H1 (cell line): Measurements from ENCODE around the gene BRSK2. TPM values are rescaled to one million over a fixed set of nuclear protein-coding genes. Genes with fewer than 3 reads are reported as not detected.
A peak's percentile ranks its signal among the peaks of the same experiment; 100 is the strongest.

ENCODE experiments used
- CTCF ChIA-PET: fragments of 300-600 bp; sonication (Branson Sonifier 250); formaldehyde crosslinking; loops from one replicate; lab custom pipeline; 2021; ENCODE audit not compliant: partially characterized antibody; lab: Charles Lee
- POLR2A ChIA-PET: fragments of 300-600 bp; sonication (Branson Sonifier 250); formaldehyde crosslinking; loops from one replicate; lab custom pipeline; 2021; ENCODE audit warnings: inconsistent platforms; ENCODE audit not compliant: partially characterized antibody; lab: Charles Lee
- DNase-seq, 2 experiments: peaks; one replicate each; pipeline versions ENCODE4 v3.0.0 to v3.0.0-alpha.2; 2010 to 2022; ENCODE audit warnings: low spot score in 2 of 2, low read depth in 1 of 2, mixed read lengths in 1 of 2
- FAIRE-seq: peaks from 2 replicates; lab custom pipeline; 2011; peaks lifted over from hg19 to GRCh38; lab: Jason Lieb, UNC
- H2AFZ ChIP-seq: 2 replicates; pipeline ENCODE4 v1.8.1; 2012; ENCODE audit warnings: low read length, inconsistent platforms
- H2AK5ac ChIP-seq: 2 replicates; pipeline ENCODE4 v1.6.1; 2013; ENCODE audit warnings: low read depth, low read length
- H2BK120ac ChIP-seq: replicated peaks from 2 replicates; pipeline ENCODE3; 2013; ENCODE audit warnings: low read depth, low read length, inconsistent platforms
- H2BK12ac ChIP-seq: 2 replicates; pipeline ENCODE4 v1.6.1; 2013; ENCODE audit warnings: low read depth, low read length
- H2BK15ac ChIP-seq: 2 replicates; pipeline ENCODE4 v1.6.1; 2013; ENCODE audit warnings: low read length
- H2BK20ac ChIP-seq: 2 replicates; pipeline ENCODE4 v1.6.1; 2013; ENCODE audit warnings: low read length
- H2BK5ac ChIP-seq: 2 replicates; pipeline ENCODE4 v1.6.1; 2013; ENCODE audit warnings: low read depth, low read length
- H3K14ac ChIP-seq: 2 replicates; pipeline ENCODE4 v1.6.1; 2013; ENCODE audit warnings: inconsistent platforms; ENCODE audit not compliant: insufficient read length
- H3K18ac ChIP-seq: 2 replicates; pipeline ENCODE4 v1.6.1; 2013; ENCODE audit warnings: low read length; ENCODE audit errors: extremely low read depth
- H3K23ac ChIP-seq: 2 replicates; pipeline ENCODE4 v1.6.1; 2013; ENCODE audit warnings: inconsistent platforms; ENCODE audit not compliant: insufficient read length
- H3K23me2 ChIP-seq: 2 replicates; pipeline ENCODE4 v1.6.1; 2013; ENCODE audit warnings: low read depth, low read length
- H3K27ac ChIP-seq: 2 replicates; pipeline ENCODE4 v1.6.1; 2011; ENCODE audit warnings: low read depth, low read length, inconsistent platforms
- H3K27me3 ChIP-seq, 4 experiments: replicated peaks in 1 of 4; 1 replicate in 1 of 4; 2 replicates in 3 of 4; pipeline versions ENCODE4 v1.6.1 to v1.8.1; 2011 to 2013; ENCODE audit warnings: low read length in 3 of 4, mild to moderate bottlenecking in 3 of 4, inconsistent platforms in 2 of 4, mixed read lengths in 2 of 4, moderate library complexity in 1 of 4; ENCODE audit not compliant: control insufficient read depth in 3 of 4, insufficient read depth in 3 of 4; ENCODE audit errors: extremely low read depth in 1 of 4
- H3K36me3 ChIP-seq, 4 experiments: 2 replicates each; pipeline versions ENCODE4 v1.6.1 to v1.8.1; 2011 to 2013; ENCODE audit warnings: mild to moderate bottlenecking in 4 of 4, low read length in 3 of 4, moderate library complexity in 2 of 4, control low read depth in 1 of 4, inconsistent platforms in 1 of 4; ENCODE audit not compliant: insufficient read depth in 4 of 4, control insufficient read depth in 2 of 4
- H3K4ac ChIP-seq: replicated peaks from 2 replicates; pipeline ENCODE3; 2013; ENCODE audit warnings: low read length, low read depth, mixed read lengths, inconsistent platforms; ENCODE audit not compliant: insufficient read length
- H3K4me1 ChIP-seq, 4 experiments: replicated peaks in 1 of 4; 1 replicate in 1 of 4; 2 replicates in 3 of 4; pipeline versions ENCODE4 v1.6.1 to v1.8.1; 2011 to 2013; ENCODE audit warnings: low read length in 3 of 4, inconsistent platforms in 2 of 4, mixed read lengths in 1 of 4; ENCODE audit not compliant: insufficient read depth in 4 of 4, control insufficient read depth in 3 of 4
- H3K4me2 ChIP-seq, 2 experiments: 2 replicates each; pipeline versions ENCODE4 v1.6.1 to v1.8.1; 2011 to 2013; ENCODE audit warnings: low read depth in 2 of 2, low read length in 2 of 2, control low read depth in 1 of 2, inconsistent platforms in 1 of 2, mild to moderate bottlenecking in 1 of 2; ENCODE audit not compliant: insufficient read depth in 1 of 2
- H3K4me3 ChIP-seq, 4 experiments: fragments of 200-600, 300-600 bp in 1 of 4; sonication (generic), shearing (Covaris generic), sonication (Bioruptor Twin) in 1 of 4; 2 replicates each; pipeline versions ENCODE4 v1.5.1 to v1.8.1; 2011 to 2016; ENCODE audit warnings: low read length in 4 of 4, low read depth in 3 of 4, control low read depth in 2 of 4, inconsistent platforms in 2 of 4, mild to moderate bottlenecking in 2 of 4, mixed read lengths in 1 of 4, moderate library complexity in 1 of 4; ENCODE audit not compliant: insufficient read depth in 2 of 4; ENCODE audit errors: extremely low read depth in 1 of 4
- H3K56ac ChIP-seq: replicated peaks from 2 replicates; pipeline ENCODE3; 2013; ENCODE audit warnings: low read depth, mild to moderate bottlenecking, mixed read lengths, low read length, inconsistent platforms; ENCODE audit not compliant: insufficient read length
- H3K79me1 ChIP-seq: 2 replicates; pipeline ENCODE4 v1.6.1; 2013; ENCODE audit warnings: low read depth, low read length, control low read depth
- H3K79me2 ChIP-seq, 2 experiments: 2 replicates each; pipeline versions ENCODE4 v1.6.1 to v1.8.1; 2012 to 2013; ENCODE audit warnings: low read length in 2 of 2, mild to moderate bottlenecking in 2 of 2, inconsistent platforms in 1 of 2; ENCODE audit not compliant: insufficient read depth in 2 of 2, control insufficient read depth in 1 of 2
- H3K9ac ChIP-seq, 4 experiments: replicated peaks in 1 of 4; 1 replicate in 1 of 4; 2 replicates in 3 of 4; pipeline versions ENCODE4 v1.6.1 to v1.8.1; 2011 to 2013; ENCODE audit warnings: low read depth in 3 of 4, low read length in 3 of 4, control low read depth in 2 of 4, mild to moderate bottlenecking in 2 of 4, moderate library complexity in 2 of 4, inconsistent platforms in 1 of 4; ENCODE audit errors: extremely low read depth in 1 of 4
- H3K9me3 ChIP-seq, 2 experiments: 2 replicates each; pipeline versions ENCODE4 v1.6.1 to v1.8.1; 2012 to 2013; ENCODE audit warnings: mild to moderate bottlenecking in 2 of 2, moderate library complexity in 2 of 2, control low read depth in 1 of 2, inconsistent platforms in 1 of 2, low read depth in 1 of 2, low read length in 1 of 2, mixed read lengths in 1 of 2; ENCODE audit not compliant: insufficient read depth in 2 of 2
- H4K20me1 ChIP-seq, 2 experiments: replicated peaks in 1 of 2; 2 replicates each; pipeline versions ENCODE3 to v1.8.1; 2011 to 2013; ENCODE audit warnings: inconsistent platforms in 2 of 2, low read length in 2 of 2, mild to moderate bottlenecking in 1 of 2; ENCODE audit not compliant: insufficient read depth in 2 of 2, control insufficient read depth in 1 of 2
- H4K5ac ChIP-seq: 2 replicates; pipeline ENCODE4 v1.6.1; 2013; ENCODE audit warnings: low read length, low read depth, mixed read lengths, inconsistent platforms; ENCODE audit not compliant: insufficient read length
- H4K8ac ChIP-seq: 2 replicates; pipeline ENCODE4 v1.8.0; 2013; ENCODE audit warnings: mild to moderate bottlenecking, moderate library complexity, low read length, inconsistent platforms; ENCODE audit not compliant: insufficient read depth; ENCODE audit errors: extremely low read depth
- H4K91ac ChIP-seq: replicated peaks from 2 replicates; pipeline ENCODE3; 2013; ENCODE audit warnings: low read length, mixed read lengths, inconsistent platforms; ENCODE audit not compliant: insufficient read length
- ASH2L ChIP-seq: fragments of 200-600, 300-600 bp; sonication (generic); IDR thresholded peaks from one replicate; pipeline ENCODE4 v1.7.1; 2017; ENCODE audit warnings: low read length
- BCL11A ChIP-seq, 2 experiments: IDR thresholded peaks; one replicate each; pipeline ENCODE4 v1.6.1; 2011; ENCODE audit warnings: low read depth in 2 of 2, low read length in 2 of 2, mild to moderate bottlenecking in 2 of 2
- BRCA1 ChIP-seq: IDR thresholded peaks from 2 replicates; pipeline ENCODE4 v1.6.1; 2012; ENCODE audit warnings: low read depth, low read length, improper control_type of control experiment
- CHD1 ChIP-seq: IDR thresholded peaks from 2 replicates; pipeline ENCODE4 v1.6.1; 2012; ENCODE audit warnings: low read depth, low read length, improper control_type of control experiment
- CTBP2 ChIP-seq: IDR thresholded peaks from 2 replicates; pipeline ENCODE4 v1.7.0; 2011; ENCODE audit warnings: borderline replicate concordance, mild to moderate bottlenecking, moderate library complexity, mixed read lengths, low read length; ENCODE audit not compliant: insufficient read depth, insufficient read length
- GABPA ChIP-seq: IDR thresholded peaks from 2 replicates; pipeline ENCODE4 v1.6.1; 2011; ENCODE audit warnings: mild to moderate bottlenecking, low read length, moderate library complexity, borderline replicate concordance; ENCODE audit not compliant: insufficient read depth
- JUN ChIP-seq: IDR thresholded peaks from 2 replicates; pipeline ENCODE4 v1.6.1; 2011; ENCODE audit warnings: low read depth, mild to moderate bottlenecking, improper control_type of control experiment, low read length
- KDM5A ChIP-seq: fragments of 200-600 bp; IDR thresholded peaks from 2 replicates; pipeline ENCODE4 v1.7.1; 2012; ENCODE audit warnings: mild to moderate bottlenecking, low read length, inconsistent platforms, mixed read lengths
- NANOG ChIP-seq: IDR thresholded peaks from 2 replicates; pipeline ENCODE4 v1.6.1; 2011; ENCODE audit warnings: low read length, low read depth, mild to moderate bottlenecking, inconsistent platforms; ENCODE audit not compliant: insufficient read depth, poor library complexity, severe bottlenecking
- TCF12 ChIP-seq: IDR thresholded peaks from 2 replicates; pipeline ENCODE4 v1.6.1; 2011; ENCODE audit warnings: low read depth, mild to moderate bottlenecking, low read length
- TEAD4 ChIP-seq: IDR thresholded peaks from 2 replicates; pipeline ENCODE4 v1.6.1; 2012; ENCODE audit warnings: low read depth, low read length, inconsistent platforms, mixed read lengths
- WGBS, 2 experiments: shearing (Covaris generic) in 1 of 2; methylation state at CpG; one replicate each; pipeline versions ENCODE4 v1.1.6 to v1.1.7; 2013 to 2015; ENCODE audit warnings: low lambda C conversion rate in 2 of 2, mixed read lengths in 2 of 2, inconsistent platforms in 1 of 2, low coverage in 1 of 2, missing lambda C conversion rate in 1 of 2; ENCODE audit not compliant: insufficient replicate concordance in 2 of 2, insufficient coverage in 1 of 2, insufficient read length in 1 of 2; ENCODE audit errors: extremely low coverage in 1 of 2, missing lambda C conversion rate in 1 of 2; 5-methylcytosine and 5-hydroxymethylcytosine counted together
- polyA plus RNA-seq, 7 experiments: library from polyadenylated mRNA; depleted of rRNA in 3 of 7; stranded (reverse) in 5 of 7; unstranded in 2 of 7; fragments of >200 nt in 5 of 7; fragments of 200-250 nt in 2 of 7; gene quantifications; 1 replicate in 5 of 7; 2 replicates in 1 of 7; 4 replicates in 1 of 7; pipeline versions ENCODE4 v1.2.1 to v1.2.3, GENCODE V29; 2011 to 2013; ENCODE audit warnings: missing spikeins in 2 of 7, mixed read lengths in 2 of 7
- total RNA-seq: library from RNA; stranded (reverse); fragmentation: NEBNext Ultra II Directional; extraction: Animal tissue kit (Norgen Biotek cat#: 25700); gene quantifications from 2 replicates; pipeline ENCODE4 v1.2.1, GENCODE V29; 2021
- TF ChIP-seq, protein P1 (sequence below): IDR thresholded peaks from 2 replicates; pipeline ENCODE4 v1.6.1; 2011; ENCODE audit warnings: low read depth, mild to moderate bottlenecking, low read length; ENCODE audit not compliant: insufficient read depth

Gene BRSK2
- total and polyA plus RNA-seq, 2 of the 8 experiments (the other 6 are each of a cell fraction or from before 2014, with no cell fraction given): 17.3 to 27.1 TPM

- H4K8ac ChIP-seq: no peak overlapping the region; the same call in none of the 2 replicates
- H4K5ac ChIP-seq: peak overlapping the region; percentile 33
- no peak overlapping the region for H3K9ac ChIP-seq
- H3K79me2 ChIP-seq: peaks cover 0 to 6% of the 10 kb centered on the region in 2 experiments; a peak in 1 of 4 replicates
- no peak overlapping the region for H3K18ac ChIP-seq
- H2BK5ac ChIP-seq: no peak overlapping the region; the same call in 1 of the 2 replicates
- H3K36me3 ChIP-seq: no peaks in the 10 kb centered on the region
- no peak overlapping the region for H3K23ac ChIP-seq
- DNase-seq (peak in 1 of 2 experiments; percentile 74), FAIRE-seq (no peak)
- no peak overlapping the region for H3K4ac ChIP-seq
- H2AK5ac ChIP-seq: no peak overlapping the region
- H3K23me2 ChIP-seq: no peaks in the 10 kb centered on the region
- ChIA-PET POLR2A (interaction anchor here (1.5 kb wide), 1 partner anchor 21 kb away, joined by 4 read pairs; no protein-coding TSS in a partner anchor), CTCF (interaction anchor here (1.1 to 2.0 kb wide), 3 partner anchors 9 to 257 kb away, joined by 3 to 6 read pairs (median 3); no protein-coding TSS in a partner anchor)
- no peak overlapping the region for H2AFZ ChIP-seq
- no peak overlapping the region for H3K27ac ChIP-seq
- peak overlapping the region; percentile 7 to 51; a peak in 2 of 4 replicates for H3K4me2 ChIP-seq
- no peaks in the 10 kb centered on the region for H3K27me3 ChIP-seq
- 76% methylated on average over 9 of the region's 13 CpGs; no CpG with 5 or more reads in 1 of the 2 experiments for WGBS, 2 experiments
- H2BK12ac ChIP-seq: no peak overlapping the region
- no peak overlapping the region for H4K91ac ChIP-seq
- H3K56ac ChIP-seq: no peak overlapping the region
- H3K79me1 ChIP-seq: peaks cover 4% of the 10 kb centered on the region
- H3K9me3 ChIP-seq: no peaks in the 10 kb centered on the region
- H2BK20ac ChIP-seq: no peak overlapping the region
- 0 out of 8 replicates have a peak overlapping the region, but pooled peaks of 1 of the 4 experiments have one; percentile 19 for H3K4me3 ChIP-seq
- no peak overlapping the region for H2BK15ac ChIP-seq
- H2BK120ac ChIP-seq: no peak overlapping the region
- H4K20me1 ChIP-seq: peaks cover 9 to 20% of the 10 kb centered on the region in 2 experiments
- peaks cover 0 to 13% (median 9%) of the 10 kb centered on the region in 4 experiments; a peak in 6 of 7 replicates for H3K4me1 ChIP-seq
- H3K14ac ChIP-seq: no peak overlapping the region
- no peak for TF ChIP-seq BCL11A (IDR thresholded peaks at IDR 0.05; ENCODE audit: low read depth in 2 of 2, low read length in 2 of 2)
- TF ChIP-seq JUN: no peak
- TF ChIP-seq TEAD4: no peak
- no peak for TF ChIP-seq CTBP2
- TF ChIP-seq BRCA1: no peak
- no peak for TF ChIP-seq KDM5A
- TF ChIP-seq, protein P1, sequence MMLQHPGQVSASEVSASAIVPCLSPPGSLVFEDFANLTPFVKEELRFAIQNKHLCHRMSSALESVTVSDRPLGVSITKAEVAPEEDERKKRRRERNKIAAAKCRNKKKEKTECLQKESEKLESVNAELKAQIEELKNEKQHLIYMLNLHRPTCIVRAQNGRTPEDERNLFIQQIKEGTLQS: no peak
- TF ChIP-seq ASH2L: no peak
- no peak for TF ChIP-seq TCF12
- TF ChIP-seq NANOG: no peak
- TF ChIP-seq GABPA: no peak
- no peak for TF ChIP-seq CHD1
Measured at GRCh38 chr11:1436468-1437039, 46.8 kb downstream of the BRSK2 start.
